Measurements from ENCODE around the gene DNAI2.

DNAI2 gene

GRCh38 chr17:74283371-74283673, 9.3 kb downstream of the DNAI2 start:
- no peak overlapping the region for H3K27ac ChIP-seq
- TF ChIP-seq POLR2AphosphoS5 (IDR thresholded peaks at IDR 0.05; ENCODE audit: borderline replicate concordance, low read depth, low read length) (no peak), EZH2 (IDR thresholded peaks at IDR 0.05) (no peak), FOXP2 (optimal IDR thresholded peaks at IDR 0.05; ENCODE audit: control extremely low read depth, extremely low read length, insufficient read depth) (no peak)

GRCh38 chr17:74287031-74287602, 13.1 kb downstream of the DNAI2 start:
- no peak for DNase-seq (ENCODE audit: low read depth, low spot score)
- no peak overlapping the region for H3K27ac ChIP-seq
- no peaks in the 10 kb centered on the region for H3K36me3 ChIP-seq (ENCODE audit: insufficient read depth, low read length)
- TF ChIP-seq FOXP2 (optimal IDR thresholded peaks at IDR 0.05; ENCODE audit: control extremely low read depth, extremely low read length, insufficient read depth) (no peak), POLR2AphosphoS5 (IDR thresholded peaks at IDR 0.05; ENCODE audit: borderline replicate concordance, low read depth, low read length) (no peak)
- no peak overlapping the region for H3K9ac ChIP-seq (ENCODE audit: insufficient read length)
- H3K9me3 ChIP-seq (ENCODE audit: low read depth, low read length): no peaks in the 10 kb centered on the region
- no peak overlapping the region for H3K4me3 ChIP-seq

More at GRCh38 chr17:74283371-74283673, 9.3 kb downstream of the DNAI2 start:
- Histone ChIP-seq H3K4me3 (no peak overlapping the region), H3K9me3 (ENCODE audit: low read depth, low read length) (no peaks in the 10 kb centered on the region), H3K36me3 (ENCODE audit: insufficient read depth, low read length) (no peaks in the 10 kb centered on the region), H3K9ac (ENCODE audit: insufficient read length) (no peak overlapping the region)
- DNase-seq (ENCODE audit: low read depth, low spot score): no peak

GRCh38 chr17:74288785-74289184, 14.8 kb downstream of the DNAI2 start:
- Histone ChIP-seq H3K9me3 (ENCODE audit: low read depth, low read length) (no peaks in the 10 kb centered on the region), H3K9ac (ENCODE audit: insufficient read length) (no peak overlapping the region), H3K27ac (no peak overlapping the region), H3K36me3 (ENCODE audit: insufficient read depth, low read length) (no peaks in the 10 kb centered on the region), H3K4me3 (no peak overlapping the region)
- no peak for DNase-seq (ENCODE audit: low read depth, low spot score)
- TF ChIP-seq POLR2AphosphoS5 (IDR thresholded peaks at IDR 0.05; ENCODE audit: borderline replicate concordance, low read depth, low read length) (no peak), FOXP2 (optimal IDR thresholded peaks at IDR 0.05; ENCODE audit: control extremely low read depth, extremely low read length, insufficient read depth) (no peak), EZH2 (IDR thresholded peaks at IDR 0.05) (no peak)

- no peaks in the 10 kb centered on the region for H3K9me3 ChIP-seq (ENCODE audit: low read depth, low read length)
- no peak overlapping the region for H3K9ac ChIP-seq (ENCODE audit: insufficient read length)
These were observed 15.7 kb downstream of the DNAI2 start for GRCh38 chr17:74289688-74290087.

GRCh38 chr17:74290340-74290739, 16.3 kb downstream of the DNAI2 start:
- DNase-seq (ENCODE audit: low read depth, low spot score): no peak
- H3K36me3 ChIP-seq (ENCODE audit: insufficient read depth, low read length): no peaks in the 10 kb centered on the region
- H3K9ac ChIP-seq (ENCODE audit: insufficient read length): no peak overlapping the region
- no peak overlapping the region for H3K4me3 ChIP-seq
- no peaks in the 10 kb centered on the region for H3K9me3 ChIP-seq (ENCODE audit: low read depth, low read length)
- no peak overlapping the region for H3K27ac ChIP-seq
- TF ChIP-seq POLR2AphosphoS5 (IDR thresholded peaks at IDR 0.05; ENCODE audit: borderline replicate concordance, low read depth, low read length) (no peak), EZH2 (IDR thresholded peaks at IDR 0.05) (no peak)

More at GRCh38 chr17:74289688-74290087, 15.7 kb downstream of the DNAI2 start:
- no peaks in the 10 kb centered on the region for H3K36me3 ChIP-seq (ENCODE audit: insufficient read depth, low read length)
- TF ChIP-seq POLR2AphosphoS5 (IDR thresholded peaks at IDR 0.05; ENCODE audit: borderline replicate concordance, low read depth, low read length): no peak
- no peak for TF ChIP-seq EZH2 (IDR thresholded peaks at IDR 0.05)
- TF ChIP-seq FOXP2 (optimal IDR thresholded peaks at IDR 0.05; ENCODE audit: control extremely low read depth, extremely low read length, insufficient read depth): no peak
- H3K27ac ChIP-seq: no peak overlapping the region
- DNase-seq (ENCODE audit: low read depth, low spot score): no peak
- no peak overlapping the region for H3K4me3 ChIP-seq

- H3K27ac ChIP-seq: no peak overlapping the region
- no peaks in the 10 kb centered on the region for H3K9me3 ChIP-seq (ENCODE audit: low read depth, low read length)
- TF ChIP-seq EZH2 (IDR thresholded peaks at IDR 0.05) (no peak), FOXP2 (optimal IDR thresholded peaks at IDR 0.05; ENCODE audit: control extremely low read depth, extremely low read length, insufficient read depth) (no peak), POLR2AphosphoS5 (IDR thresholded peaks at IDR 0.05; ENCODE audit: borderline replicate concordance, low read depth, low read length) (no peak)
- DNase-seq (ENCODE audit: low read depth, low spot score): no peak
- H3K4me3 ChIP-seq: no peak overlapping the region
- H3K9ac ChIP-seq (ENCODE audit: insufficient read length): no peak overlapping the region
- no peaks in the 10 kb centered on the region for H3K36me3 ChIP-seq (ENCODE audit: insufficient read depth, low read length)
These were observed 18.5 kb downstream of the DNAI2 start for GRCh38 chr17:74292495-74292894.

GRCh38 chr17:74295625-74296547, 21.9 kb downstream of the DNAI2 start:
- DNase-seq (ENCODE audit: low read depth, low spot score): no peak
- Histone ChIP-seq H3K36me3 (ENCODE audit: insufficient read depth, low read length) (no peaks in the 10 kb centered on the region), H3K9me3 (ENCODE audit: low read depth, low read length) (no peaks in the 10 kb centered on the region), H3K4me3 (no peak overlapping the region), H3K9ac (ENCODE audit: insufficient read length) (no peak overlapping the region), H3K27ac (no peak overlapping the region)
- no peak for TF ChIP-seq EZH2 (IDR thresholded peaks at IDR 0.05)
- TF ChIP-seq POLR2AphosphoS5 (IDR thresholded peaks at IDR 0.05; ENCODE audit: borderline replicate concordance, low read depth, low read length): no peak
- TF ChIP-seq FOXP2 (optimal IDR thresholded peaks at IDR 0.05; ENCODE audit: control extremely low read depth, extremely low read length, insufficient read depth): no peak

- no peak for TF ChIP-seq POLR2AphosphoS5 (IDR thresholded peaks at IDR 0.05; ENCODE audit: borderline replicate concordance, low read depth, low read length)
- TF ChIP-seq FOXP2 (optimal IDR thresholded peaks at IDR 0.05; ENCODE audit: control extremely low read depth, extremely low read length, insufficient read depth): no peak
- no peak for TF ChIP-seq EZH2 (IDR thresholded peaks at IDR 0.05)
- Histone ChIP-seq H3K27ac (no peak overlapping the region), H3K4me3 (no peak overlapping the region), H3K9me3 (ENCODE audit: low read depth, low read length) (no peaks in the 10 kb centered on the region), H3K36me3 (ENCODE audit: insufficient read depth, low read length) (no peaks in the 10 kb centered on the region), H3K9ac (ENCODE audit: insufficient read length) (no peak overlapping the region)
- no peak for DNase-seq (ENCODE audit: low read depth, low spot score)
These were observed 22.5 kb downstream of the DNAI2 start for GRCh38 chr17:74296548-74296936.
